Neural progenitor cell (in vitro differentiated cells): Measurements from ENCODE around the gene GOLGA6D.

ENCODE experiments used
- EZH2 ChIP-seq: fragments of 200-600 bp; sonication (generic); IDR thresholded peaks from 2 replicates; pipeline ENCODE4 v1.6.1; 2017; ENCODE audit warnings: antibody characterized with exemption, mild to moderate bottlenecking, moderate library complexity
- TF ChIP-seq, protein P1 (sequence below): fragments of 200-600 bp; sonication (generic); IDR thresholded peaks from 2 replicates; pipeline ENCODE4 v1.5.1; 2017; ENCODE audit warnings: antibody characterized with exemption, mild to moderate bottlenecking

DNA sequence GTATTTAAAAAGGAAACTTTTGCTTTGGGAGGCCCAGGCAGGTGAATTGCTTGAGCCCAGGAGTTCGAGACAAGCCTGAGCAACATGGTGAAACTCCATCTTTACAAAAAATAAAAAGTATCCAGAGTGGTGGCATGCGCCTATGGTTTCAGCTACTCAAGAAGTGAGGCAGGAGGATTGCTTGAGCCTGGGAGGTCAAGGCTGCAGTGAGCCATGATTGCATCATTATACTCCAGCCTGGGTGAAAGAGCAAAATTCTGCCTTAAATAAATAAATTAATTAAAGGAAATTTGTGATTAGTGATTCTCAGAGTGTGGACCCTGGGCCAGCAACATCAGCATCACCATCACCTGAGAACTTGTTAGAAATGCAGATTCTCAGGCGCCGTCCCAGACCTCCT, 43.3 kb downstream of the GOLGA6D start:
- TF ChIP-seq, protein P1, sequence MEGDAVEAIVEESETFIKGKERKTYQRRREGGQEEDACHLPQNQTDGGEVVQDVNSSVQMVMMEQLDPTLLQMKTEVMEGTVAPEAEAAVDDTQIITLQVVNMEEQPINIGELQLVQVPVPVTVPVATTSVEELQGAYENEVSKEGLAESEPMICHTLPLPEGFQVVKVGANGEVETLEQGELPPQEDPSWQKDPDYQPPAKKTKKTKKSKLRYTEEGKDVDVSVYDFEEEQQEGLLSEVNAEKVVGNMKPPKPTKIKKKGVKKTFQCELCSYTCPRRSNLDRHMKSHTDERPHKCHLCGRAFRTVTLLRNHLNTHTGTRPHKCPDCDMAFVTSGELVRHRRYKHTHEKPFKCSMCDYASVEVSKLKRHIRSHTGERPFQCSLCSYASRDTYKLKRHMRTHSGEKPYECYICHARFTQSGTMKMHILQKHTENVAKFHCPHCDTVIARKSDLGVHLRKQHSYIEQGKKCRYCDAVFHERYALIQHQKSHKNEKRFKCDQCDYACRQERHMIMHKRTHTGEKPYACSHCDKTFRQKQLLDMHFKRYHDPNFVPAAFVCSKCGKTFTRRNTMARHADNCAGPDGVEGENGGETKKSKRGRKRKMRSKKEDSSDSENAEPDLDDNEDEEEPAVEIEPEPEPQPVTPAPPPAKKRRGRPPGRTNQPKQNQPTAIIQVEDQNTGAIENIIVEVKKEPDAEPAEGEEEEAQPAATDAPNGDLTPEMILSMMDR: no peak
- TF ChIP-seq EZH2: no peak
